NCI-H460 (cell line): ENCODE measurements around the gene PPBP. TPM values are rescaled to one million over a fixed set of nuclear protein-coding genes. Genes with fewer than 3 reads are reported as not detected.
"Not testable (repeated sequence)": the region's sequence is repeated elsewhere in the genome, so short reads cannot be mapped to it uniquely, and the experiment has no call there.

Experiments
- DNase-seq: peaks from one replicate; pipeline ENCODE4 v3.0.0-alpha.2; 2016; ENCODE audit warnings: low read depth; ENCODE audit errors: extremely low read depth
- small RNA-seq, 2 experiments: library from RNA; depleted of rRNA; stranded (forward); fragments of <200 nt; gene quantifications; one replicate each; pipeline ENCODE3, GENCODE V24; 2014
- total RNA-seq: library from RNA; depleted of rRNA; stranded (reverse); fragments of >200 nt; shearing (Covaris generic); gene quantifications from 2 replicates; pipeline ENCODE4 v1.2.3, GENCODE V29; 2014; rRNA removed

The PPBP gene
- total RNA-seq, 1 experiment from 2014 or later: not detected

- no peak for DNase-seq
Measured at GRCh38 chr4:73952352-73952751, 35.6 kb downstream of the PPBP start.

GRCh38 chr4:73950376-73950920 lies 37.5 kb downstream of the PPBP start:
- DNase-seq: not testable (repeated sequence)

DNA sequence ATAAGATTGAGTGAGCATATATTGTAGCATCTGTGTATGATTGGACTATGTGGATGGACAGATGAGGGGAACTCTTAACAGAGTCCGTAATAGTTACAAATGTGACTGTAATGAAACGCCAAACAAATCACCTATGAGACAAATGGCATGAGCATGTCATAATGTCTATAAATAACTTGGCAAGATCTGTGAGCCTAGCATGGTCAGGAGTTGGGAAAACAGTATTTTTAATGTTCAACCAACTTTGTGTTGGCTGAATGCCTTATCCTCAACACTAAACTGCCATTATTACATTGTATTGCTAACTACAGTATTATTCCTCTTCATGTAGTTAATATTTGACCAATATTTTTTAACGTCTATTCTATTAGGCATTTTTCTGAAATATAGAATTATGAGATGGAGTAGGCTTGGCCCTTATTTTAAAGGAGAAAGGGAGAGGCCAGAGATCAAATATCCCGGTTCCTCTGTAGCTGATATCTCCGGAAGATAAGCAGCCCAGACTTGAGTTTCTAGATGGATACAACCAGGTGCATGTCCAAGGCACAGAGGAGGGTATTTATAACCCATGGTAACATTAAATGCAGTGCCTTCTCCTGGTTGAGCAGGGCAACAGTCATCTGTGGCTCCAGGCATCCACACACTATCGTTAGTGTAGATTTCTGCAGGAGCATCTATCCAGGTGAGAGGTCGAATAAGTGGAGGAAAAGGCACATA lies 38.8 kb downstream of the PPBP start:
- DNase-seq: no peak

DNA sequence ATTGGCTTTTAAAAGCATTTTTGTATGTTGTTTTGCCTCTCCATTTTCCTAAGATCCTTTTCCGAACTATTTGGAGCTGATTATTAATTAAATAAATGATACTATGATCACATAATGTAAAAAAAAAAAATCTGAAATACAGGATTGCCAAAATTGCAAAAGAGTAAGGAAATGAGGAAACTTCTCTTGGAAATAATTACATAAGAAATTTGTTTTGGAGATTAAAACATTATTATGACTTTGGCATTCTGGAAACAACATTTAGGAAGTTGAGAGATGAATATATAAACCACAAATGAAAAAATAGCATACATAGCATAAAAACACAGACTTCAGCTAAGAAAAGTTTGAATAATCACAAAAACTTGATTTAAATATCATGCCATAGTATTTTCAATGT lies 39.7 kb downstream of the PPBP start:
- DNase-seq: no peak

GRCh38 chr4:73947239-73947985 lies 40.6 kb downstream of the PPBP start:
- no peak for DNase-seq

DNA sequence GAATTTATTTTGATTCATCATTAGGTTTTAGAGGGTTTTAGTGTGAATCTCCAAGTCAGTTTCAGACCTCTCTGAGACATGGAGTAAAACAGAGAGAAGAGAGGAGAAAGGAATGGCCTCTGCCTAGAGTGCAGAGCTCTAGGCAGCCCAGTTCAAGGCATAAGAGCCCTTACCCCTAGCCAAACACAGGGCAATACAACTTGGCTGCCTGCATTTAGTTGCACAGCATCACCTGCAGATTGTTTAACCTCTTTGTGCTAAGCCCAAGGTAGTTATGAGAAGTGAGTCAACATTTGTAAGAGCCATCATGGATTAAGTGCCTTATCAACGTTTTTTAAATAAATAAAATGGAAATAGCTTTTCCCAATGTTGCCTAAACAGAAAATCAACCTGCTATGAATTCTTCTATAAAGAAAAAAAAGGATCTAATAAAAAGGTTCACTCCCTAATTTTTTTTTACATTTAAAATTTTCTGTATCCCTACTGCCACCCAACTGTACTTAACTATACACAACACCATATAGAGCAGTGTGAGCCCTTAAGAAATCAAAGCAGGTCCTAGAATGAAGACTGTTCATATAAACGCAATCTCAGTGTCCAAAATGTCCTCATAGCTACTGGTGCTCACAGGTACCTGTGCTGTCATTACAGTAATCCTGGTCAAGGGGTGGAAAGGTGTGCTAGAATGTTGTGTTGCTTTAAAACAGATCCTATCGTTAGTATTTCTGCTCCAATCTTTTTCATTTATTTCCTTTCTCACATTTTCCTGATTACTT lies 42.1 kb downstream of the PPBP start:
- DNase-seq: no peak

- DNase-seq: no peak
Measured at GRCh38 chr4:73945140-73945539, 42.9 kb downstream of the PPBP start.

DNA sequence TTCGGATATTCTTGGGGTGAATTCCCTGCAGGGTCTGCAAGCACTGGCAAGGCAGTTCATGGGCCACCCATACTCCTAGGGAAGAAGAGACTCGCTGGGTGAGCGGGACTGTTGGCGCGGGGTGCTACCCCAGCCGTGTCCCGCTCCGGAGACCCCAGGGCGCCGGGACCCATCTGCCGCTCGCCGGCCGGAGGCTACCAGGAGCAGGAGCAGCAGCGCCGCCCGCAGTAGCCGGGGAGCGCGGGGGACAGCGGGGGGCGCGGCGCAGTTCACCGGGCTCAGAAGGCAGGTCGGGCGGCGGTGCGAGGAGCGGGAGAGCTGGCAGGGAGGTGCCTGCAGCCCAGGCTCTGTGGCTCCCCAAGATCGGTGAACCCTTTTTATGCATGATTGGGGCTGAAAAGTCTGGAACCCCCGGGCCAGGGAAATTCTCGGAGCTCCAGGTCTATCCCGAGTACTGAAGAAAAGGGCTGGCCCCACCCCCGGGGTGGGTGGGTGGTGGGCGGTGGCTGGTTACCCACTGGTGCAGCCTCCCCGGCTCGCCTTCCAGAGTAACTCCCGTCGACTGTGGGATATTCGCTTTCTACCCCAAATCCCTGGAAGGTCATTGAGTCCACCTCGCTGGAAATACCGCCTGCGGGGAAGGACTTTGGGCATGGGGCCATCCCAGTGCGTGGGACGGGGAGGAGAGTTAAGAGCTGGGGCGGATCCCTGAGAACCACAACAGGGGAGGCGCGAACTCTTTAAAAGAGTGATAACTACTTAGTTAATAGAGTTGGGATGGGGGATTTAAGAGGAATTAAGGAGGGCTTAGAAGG lies 43.7 kb downstream of the PPBP start:
- no peak for DNase-seq

DNA sequence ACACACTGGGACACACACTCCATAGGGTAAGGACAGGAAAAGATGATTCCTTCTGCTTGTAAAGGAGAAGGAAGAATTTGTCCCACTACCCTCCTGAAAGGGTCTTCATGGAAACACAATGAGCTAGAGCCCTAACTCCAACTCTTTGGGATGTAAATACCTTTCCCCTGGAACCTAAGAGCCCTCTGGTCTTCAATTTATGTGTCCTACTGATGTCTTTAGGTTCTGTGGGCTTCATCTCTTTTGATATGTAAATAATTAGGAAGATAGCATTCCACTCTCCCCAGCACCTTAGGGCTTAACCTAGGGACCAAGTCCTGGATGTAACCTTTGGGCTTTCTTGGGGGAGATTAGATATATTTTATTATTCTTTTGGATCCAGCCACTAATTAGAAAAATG lies 44.4 kb downstream of the PPBP start:
- DNase-seq: no peak

DNA sequence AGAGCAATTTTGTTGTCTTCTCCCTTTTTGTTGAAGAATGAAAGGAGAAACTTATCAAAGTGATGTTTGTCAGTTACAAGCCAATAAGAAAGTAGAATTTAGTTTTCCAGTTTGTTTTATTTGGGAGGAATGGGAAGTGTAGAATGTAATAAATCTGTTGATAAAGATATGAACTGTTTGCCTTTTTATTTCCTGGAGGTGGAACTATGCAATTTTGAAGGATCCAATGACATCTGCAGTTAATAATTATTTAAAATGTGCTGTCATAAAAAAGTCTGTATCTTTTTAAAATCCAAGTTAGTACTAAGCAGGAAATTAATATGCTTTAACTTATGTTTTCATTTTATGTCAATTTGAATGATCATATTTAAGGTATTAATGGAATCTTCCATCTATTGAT lies 51.0 kb downstream of the PPBP start:
- no peak for DNase-seq

Small RNA genes within 50 kb of the gene (small RNA-seq; reads per million reads assigned to genes)
- 0 reads per million in 2 experiments for gene RN7SL218P

Other genes with a start within 250 kb of the PPBP start
- gene CXCL8, start 247.6 kb downstream of the PPBP start, total RNA-seq: 1,552 and 1,559 TPM in 2 replicates
- not detected in 2 replicates for gene CXCL6, start 151.5 kb downstream of the PPBP start, total RNA-seq
- gene PF4V1, start 134.9 kb downstream of the PPBP start, total RNA-seq: 0.27 TPM in 1 of 2 replicates, not detected in the other
- gene CXCL1, start 118.8 kb downstream of the PPBP start, total RNA-seq: 507 and 527 TPM in 2 replicates
- not detected in 2 replicates for gene PF4, start 6.2 kb downstream of the PPBP start, total RNA-seq
- gene CXCL5, start 10.5 kb upstream of the PPBP start, total RNA-seq: 155 and 183 TPM in 2 replicates
- 11.1 and 12.8 TPM in 2 replicates for gene CXCL3, start 50.5 kb upstream of the PPBP start, total RNA-seq
- gene CXCL2, start 111.0 kb upstream of the PPBP start, total RNA-seq: 95.2 and 101 TPM in 2 replicates
- gene MTHFD2L, start 169.9 kb upstream of the PPBP start, total RNA-seq: 48.9 and 57.6 TPM in 2 replicates